HCT116 (cell line): ENCODE results near the gene ASCC2. TPM values are rescaled to one million over a fixed set of nuclear protein-coding genes. Genes with fewer than 3 reads are reported as not detected.

Source experiments
- ATAC-seq: fragments of 200-7000 bp; cut with Tn5 transposase; 2 replicates; pipeline ENCODE4 v1.9.1; 2020; ENCODE audit warnings: mild to moderate bottlenecking, moderate library complexity
- BruUV-seq: library from RNA; stranded (reverse); fragments of 400-500 nt; replicated peaks from 2 replicates; lab custom pipeline; 2021; lab: Mats Ljungman, UMichigan
- CTCF ChIA-PET: fragments of 300-600 bp; sonication (Branson Sonifier 250); formaldehyde crosslinking; loops from one replicate; lab custom pipeline; 2021; ENCODE audit warnings: antibody characterized with exemption; lab: Charles Lee
- POLR2A ChIA-PET: fragments of 300-600, 350-600 bp; sonication (Branson Sonifier 250); formaldehyde crosslinking; loops from one replicate; lab custom pipeline; 2021; ENCODE audit warnings: antibody characterized with exemption; lab: Charles Lee
- RAD21 ChIA-PET, 2 experiments: fragments of 300-600 bp; sonication (Branson Sonifier 250); formaldehyde crosslinking; loops; one replicate each; lab custom pipeline; 2023; ENCODE audit warnings: low total read pairs in 2 of 2; ENCODE audit not compliant: uncharacterized antibody in 2 of 2, unreplicated experiment in 2 of 2, low non-redundant PET in 1 of 2; lab: Charles Lee
- DNase-seq: peaks from one replicate; pipeline ENCODE4 v3.0.0-alpha.2; 2010; ENCODE audit warnings: low read depth, low spot score
- H2AFZ ChIP-seq: fragments of 200-600 bp; shearing (Covaris generic), sonication (generic); 2 replicates; pipeline ENCODE4 v1.6.1; 2017; ENCODE audit warnings: low read depth, mixed run types, mixed read lengths, antibody characterized with exemption, low read length; ENCODE audit not compliant: poor library complexity, severe bottlenecking
- H3K27ac ChIP-seq: 2 replicates; pipeline ENCODE4 v1.5.1; 2012; ENCODE audit warnings: low read depth, low read length
- H3K27me3 ChIP-seq: fragments of 200-600 bp; sonication (generic); 2 replicates; pipeline ENCODE4 v1.6.1; 2016; ENCODE audit warnings: mixed run types, low read length, mixed read lengths; ENCODE audit not compliant: insufficient read depth
- H3K36me3 ChIP-seq, 2 experiments: fragments of 200-500 bp in 1 of 2; fragments of 200-600 bp in 1 of 2; sonication (Bioruptor generic) in 1 of 2; sonication (generic) in 1 of 2; 2 replicates each; pipeline versions ENCODE4 v1.5.1 to v1.6.1; 2014 to 2016; ENCODE audit warnings: low read length in 2 of 2, inconsistent platforms in 1 of 2, mixed read lengths in 1 of 2, mixed run types in 1 of 2; ENCODE audit not compliant: insufficient read depth in 2 of 2, control insufficient read depth in 1 of 2
- H3K4me1 ChIP-seq, 2 experiments: fragments of 200-600 bp in 1 of 2; sonication (generic) in 1 of 2; 2 replicates each; pipeline versions ENCODE4 v1.5.1 to v1.6.1; 2012 to 2017; ENCODE audit warnings: low read length in 2 of 2, inconsistent platforms in 1 of 2, mild to moderate bottlenecking in 1 of 2, mixed read lengths in 1 of 2, mixed run types in 1 of 2, moderate library complexity in 1 of 2; ENCODE audit not compliant: insufficient read depth in 2 of 2, control insufficient read depth in 1 of 2
- H3K4me2 ChIP-seq: fragments of 200-600 bp; sonication (generic); 2 replicates; pipeline ENCODE4 v1.6.1; 2017; ENCODE audit warnings: mixed run types, low read length, mixed read lengths
- H3K4me3 ChIP-seq, 2 experiments: fragments of 200-600 bp in 1 of 2; sonication (generic) in 1 of 2; replicated peaks in 1 of 2; 2 replicates each; pipeline ENCODE4 v1.5.1; 2011 to 2016; ENCODE audit warnings: low read length in 2 of 2, control low read depth in 1 of 2, low read depth in 1 of 2, mild to moderate bottlenecking in 1 of 2, mixed read lengths in 1 of 2, mixed run types in 1 of 2
- H3K79me2 ChIP-seq: fragments of 200-600 bp; sonication (generic); 2 replicates; pipeline ENCODE4 v1.6.1; 2017; ENCODE audit warnings: mild to moderate bottlenecking, mixed run types, low read length, moderate library complexity, mixed read lengths; ENCODE audit not compliant: insufficient read depth
- H3K9ac ChIP-seq: fragments of 200-600 bp; sonication (generic); 2 replicates; pipeline ENCODE4 v1.6.1; 2016; ENCODE audit warnings: low read length, mixed read lengths
- H3K9me2 ChIP-seq: fragments of 200-600 bp; sonication (generic), shearing (Covaris generic); 2 replicates; pipeline ENCODE4 v1.6.1; 2017; ENCODE audit warnings: mixed run types, mild to moderate bottlenecking, moderate library complexity; ENCODE audit not compliant: insufficient read depth
- H3K9me3 ChIP-seq, 2 experiments: fragments of 200-500 bp in 1 of 2; fragments of 200-600 bp in 1 of 2; sonication (Bioruptor generic) in 1 of 2; sonication (generic) in 1 of 2; 2 replicates each; pipeline ENCODE4 v1.6.1; 2014 to 2017; ENCODE audit warnings: low read length in 2 of 2, mixed read lengths in 2 of 2, inconsistent platforms in 1 of 2, low read depth in 1 of 2, mild to moderate bottlenecking in 1 of 2, mixed run types in 1 of 2, moderate library complexity in 1 of 2; ENCODE audit not compliant: control insufficient read depth in 1 of 2, insufficient read depth in 1 of 2
- H4K20me1 ChIP-seq: fragments of 200-600 bp; sonication (generic), shearing (Covaris generic); 2 replicates; pipeline ENCODE4 v1.6.1; 2017; ENCODE audit warnings: mixed run types, mild to moderate bottlenecking, moderate library complexity; ENCODE audit not compliant: insufficient read depth
- ATF3 ChIP-seq: IDR thresholded peaks from 2 replicates; pipeline ENCODE4 v1.6.1; 2012
- CEBPB ChIP-seq: IDR thresholded peaks from 2 replicates; pipeline ENCODE4 v1.6.1; 2012; ENCODE audit warnings: low read depth
- CTCF ChIP-seq, 3 experiments: fragments of 200-600 bp in 1 of 3; sonication (generic) in 1 of 3; IDR thresholded peaks in 2 of 3; conservative IDR thresholded peaks in 1 of 3; 2 replicates each; pipeline ENCODE4 v1.5.1; 2012 to 2017; ENCODE audit warnings: low read depth in 2 of 3, low read length in 2 of 3, antibody characterized with exemption in 1 of 3, borderline replicate concordance in 1 of 3, control low read depth in 1 of 3, mild to moderate bottlenecking in 1 of 3, mixed read lengths in 1 of 3, mixed run types in 1 of 3, moderate library complexity in 1 of 3; ENCODE audit not compliant: insufficient read depth in 1 of 3
- EGR1 ChIP-seq: IDR thresholded peaks from 2 replicates; pipeline ENCODE4 v1.6.1; 2012; ENCODE audit warnings: low read depth
- ELF1 ChIP-seq: IDR thresholded peaks from 2 replicates; pipeline ENCODE4 v1.6.1; 2012; ENCODE audit warnings: low read depth, borderline replicate concordance
- EZH2 ChIP-seq: fragments of 200-600 bp; sonication (generic); IDR thresholded peaks from 2 replicates; pipeline ENCODE4 v1.6.1; 2017; ENCODE audit warnings: antibody characterized with exemption, mixed run types
- EZH2phosphoT487 ChIP-seq: fragments of 200-600 bp; IDR thresholded peaks from 2 replicates; pipeline ENCODE4 v1.6.1; 2018; ENCODE audit warnings: antibody characterized with exemption, borderline replicate concordance
- FOSL1 ChIP-seq: IDR thresholded peaks from 2 replicates; pipeline ENCODE4 v1.6.1; 2012; ENCODE audit warnings: low read depth
- JUND ChIP-seq: IDR thresholded peaks from 2 replicates; pipeline ENCODE4 v1.6.1; 2012
- POLR2A ChIP-seq: IDR thresholded peaks from 2 replicates; pipeline ENCODE4 v1.7.0; 2011; ENCODE audit warnings: borderline replicate concordance; ENCODE audit not compliant: insufficient read depth, insufficient read length; ENCODE audit errors: extremely low read depth
- POLR2AphosphoS5 ChIP-seq: IDR thresholded peaks from 2 replicates; pipeline ENCODE4 v1.6.1; 2011; ENCODE audit warnings: mild to moderate bottlenecking, low read depth, low read length, moderate library complexity
- RAD21 ChIP-seq: IDR thresholded peaks from 2 replicates; pipeline ENCODE4 v1.6.1; 2012; ENCODE audit warnings: low read depth, mild to moderate bottlenecking
- SIN3A ChIP-seq: IDR thresholded peaks from 2 replicates; pipeline ENCODE4 v1.6.1; 2012; ENCODE audit warnings: low read depth
- SP1 ChIP-seq: IDR thresholded peaks from 2 replicates; pipeline ENCODE4 v1.6.1; 2012; ENCODE audit warnings: low read depth
- SRF ChIP-seq: IDR thresholded peaks from 2 replicates; pipeline ENCODE4 v1.6.1; 2012; ENCODE audit warnings: low read depth
- YY1 ChIP-seq: IDR thresholded peaks from 2 replicates; pipeline ENCODE4 v1.6.1; 2011; ENCODE audit warnings: low read length, low read depth, moderate library complexity, mild to moderate bottlenecking; ENCODE audit not compliant: insufficient replicate concordance; ENCODE audit errors: extremely low read depth
- ZNF274 ChIP-seq: fragments of 200-500 bp; sonication (Bioruptor generic); IDR thresholded peaks from 2 replicates; pipeline ENCODE4 v1.6.1; 2014; ENCODE audit warnings: mild to moderate bottlenecking, low read depth, low read length, inconsistent platforms
- intact Hi-C: fragments of 100-400 bp; cut with micrococcal nuclease; formaldehyde crosslinking; loops from 2 replicates; pipeline ENCODE4 v1.10.0; 2022
- total RNA-seq: library from RNA; stranded (reverse); gene quantifications from one replicate; pipeline ENCODE4 v1.2.1, GENCODE V29; 2021; ENCODE audit not compliant: unreplicated experiment
- TF ChIP-seq, protein P1 (sequence below): IDR thresholded peaks from 2 replicates; pipeline ENCODE4 v1.6.1; 2012

Gene ASCC2
- total RNA-seq, 1 experiment from 2014 or later, result 68.6 TPM

DNA sequence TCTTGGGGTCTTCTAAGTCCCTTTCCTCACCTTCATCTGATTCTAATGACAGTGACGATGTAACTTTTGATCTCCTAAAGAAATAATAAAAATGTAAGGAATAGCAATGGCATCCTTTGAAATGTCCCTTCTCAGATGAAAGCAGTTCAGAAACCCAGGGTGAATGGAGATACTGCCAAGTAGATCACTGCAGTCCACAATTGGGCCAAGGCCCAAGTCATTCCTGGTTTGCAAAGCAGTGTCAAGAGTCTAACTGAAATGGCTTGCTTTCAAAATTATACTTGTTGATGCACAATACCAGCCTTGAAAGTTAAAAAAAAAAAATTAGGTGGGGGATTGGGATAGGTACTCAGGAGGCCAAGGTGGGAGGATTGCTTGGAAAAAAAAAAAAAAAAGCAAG, 20.4 kb downstream of the ASCC2 start:
- TF ChIP-seq SP1 (no peak), SIN3A (no peak), FOSL1 (no peak), EZH2phosphoT487 (no peak), EGR1 (no peak), SRF (no peak), YY1 (no peak), POLR2AphosphoS5 (no peak), ELF1 (no peak), JUND (no peak), RAD21 (no peak), CEBPB (no peak), ATF3 (no peak), ZNF274 (no peak), POLR2A (no peak), CTCF (IDR thresholded peaks at IDR 0.05 in 2 of 3, conservative IDR thresholded peaks at IDR 0.05 in 1 of 3; ENCODE audit: borderline replicate concordance in 1 of 3, insufficient read depth in 1 of 3, low read depth in 2 of 3, low read length in 2 of 3) (no peak), EZH2 (no peak)
- TF ChIP-seq, protein P1, sequence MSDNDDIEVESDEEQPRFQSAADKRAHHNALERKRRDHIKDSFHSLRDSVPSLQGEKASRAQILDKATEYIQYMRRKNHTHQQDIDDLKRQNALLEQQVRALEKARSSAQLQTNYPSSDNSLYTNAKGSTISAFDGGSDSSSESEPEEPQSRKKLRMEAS, result no peak
- intact Hi-C loops, result no loop called here

More for the DNA sequence above, 20.4 kb downstream of the ASCC2 start:
- ChIA-PET RAD21 (no interaction called here), POLR2A (interaction anchor here (0.7 kb wide), 1 partner anchor 44 kb away, joined by 3 read pairs; no protein-coding TSS in a partner anchor), CTCF (no interaction called here)
- Histone ChIP-seq H4K20me1 (peaks cover 3% of the 10 kb centered on the region; the same call in 1 of the 2 replicates), H3K27me3 (no peaks in the 10 kb centered on the region), H3K27ac (no peak overlapping the region), H3K9ac (no peak overlapping the region), H3K4me2 (no peak overlapping the region), H3K4me1 (peaks cover 0 to 26% of the 10 kb centered on the region in 2 experiments; a peak in 2 of 4 replicates), H3K4me3 (no peak overlapping the region), H3K9me2 (no peaks in the 10 kb centered on the region), H2AFZ (no peak overlapping the region), H3K9me3 (no peaks in the 10 kb centered on the region), H3K36me3 (peaks cover 14 to 40% of the 10 kb centered on the region in 2 experiments), H3K79me2 (no peaks in the 10 kb centered on the region)
- no peak for DNase-seq
- BruUV-seq, result no TSS peak
- ATAC-seq, result no peak
